Activated CD8-positive, alpha-beta memory T cell treated with anti-CD3 and anti-CD28 coated beads, Interleukin-2, amount 10 ng/mL, durations not matched to agents 7 days and 5 days (primary cell): ENCODE results near the gene DPEP1. TPM values are rescaled to one million over a fixed set of nuclear protein-coding genes. Genes with fewer than 3 reads are reported as not detected.

ENCODE experiments used
- ATAC-seq: fragments of 150-1000 bp; cut with Tn5 transposase; one replicate; pipeline ENCODE4 v1.10.0; 2021; ENCODE audit warnings: moderate library complexity
- CTCF ChIA-PET: fragments of 350-600 bp; sonication (Branson Sonifier 250); formaldehyde crosslinking; loops from one replicate; lab custom pipeline; 2021; ENCODE audit warnings: antibody characterized with exemption; lab: Charles Lee
- DNase-seq: peaks from one replicate; pipeline ENCODE4 v3.0.0-alpha.2; 2020
- H3K27ac Mint-ChIP-seq: one replicate; pipeline ENCODE4 v1.8.0; 2021; ENCODE audit warnings: mild to moderate bottlenecking, mixed read lengths
- H3K27me3 Mint-ChIP-seq: one replicate; pipeline ENCODE4 v1.8.0; 2021; ENCODE audit warnings: mixed read lengths
- H3K36me3 Mint-ChIP-seq: one replicate; pipeline ENCODE4 v1.8.0; 2021; ENCODE audit warnings: mild to moderate bottlenecking, mixed read lengths
- H3K4me1 Mint-ChIP-seq: one replicate; pipeline ENCODE4 v1.8.0; 2021; ENCODE audit warnings: mixed read lengths
- H3K4me3 Mint-ChIP-seq: one replicate; pipeline ENCODE4 v1.8.0; 2021; ENCODE audit warnings: mild to moderate bottlenecking, moderate library complexity, mixed read lengths
- H3K9me3 Mint-ChIP-seq: one replicate; pipeline ENCODE4 v1.8.0; 2022; ENCODE audit warnings: low read depth, mixed read lengths
- total RNA-seq, 2 experiments: library from RNA; stranded (reverse); gene quantifications; one replicate each; pipeline ENCODE4 v1.2.3, GENCODE V29; 2021

Gene DPEP1
- total RNA-seq, 2 experiments from 2014 or later, result not detected

DNA sequence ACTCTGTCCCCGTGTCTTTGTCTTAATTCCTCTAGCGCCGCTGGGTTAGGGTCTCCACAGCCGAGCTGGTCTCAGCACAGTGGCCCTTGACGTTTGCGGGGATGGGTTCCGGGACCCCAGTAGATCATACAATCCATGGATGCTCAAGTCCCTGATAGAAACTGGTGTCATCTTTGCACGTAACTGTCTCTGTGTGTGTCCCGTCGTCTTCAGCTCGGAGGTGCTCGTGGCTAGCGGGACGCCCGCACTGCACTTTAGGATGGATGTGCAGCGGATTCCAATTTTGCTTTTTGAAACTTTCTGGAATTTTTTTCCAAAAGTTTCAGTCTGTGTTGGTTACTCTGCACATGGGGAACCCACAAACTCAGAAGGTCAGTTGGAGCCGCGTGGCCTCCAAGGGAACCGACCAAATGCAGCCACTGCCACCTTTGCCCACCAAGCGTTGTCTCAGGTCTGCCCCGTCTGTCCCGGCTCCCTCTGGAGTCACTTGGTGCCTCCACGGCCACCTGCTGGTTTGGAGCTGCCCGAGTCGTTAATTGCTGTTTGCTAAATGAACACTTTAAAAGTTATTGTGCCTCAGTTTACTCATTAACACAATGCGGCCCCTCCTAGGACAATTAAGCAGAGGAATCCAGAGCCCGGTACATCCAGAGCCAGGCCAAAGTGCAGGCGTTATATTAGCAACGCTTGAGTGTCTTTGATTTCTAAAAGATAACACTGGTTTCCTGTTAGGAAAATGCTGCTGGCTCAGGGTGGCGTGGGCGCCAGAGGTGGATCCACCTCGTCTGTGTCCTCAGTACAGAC, 5.3 kb upstream of the DPEP1 start:
- CTCF ChIA-PET, result interaction anchor here (0.6 kb wide), 1 partner anchor 1827 kb away, joined by 3 read pairs; no protein-coding TSS in a partner anchor
- no peaks in the 10 kb centered on the region for H3K9me3 Mint-ChIP-seq
- peaks cover 3% of the 10 kb centered on the region for H3K27me3 Mint-ChIP-seq
- H3K36me3 Mint-ChIP-seq, result no peaks in the 10 kb centered on the region
- no peak for ATAC-seq
- H3K4me3 Mint-ChIP-seq, result no peak overlapping the region
- peaks cover under 1% of the 10 kb centered on the region for H3K4me1 Mint-ChIP-seq
- no peak overlapping the region for H3K27ac Mint-ChIP-seq
- no peak for DNase-seq

DNA sequence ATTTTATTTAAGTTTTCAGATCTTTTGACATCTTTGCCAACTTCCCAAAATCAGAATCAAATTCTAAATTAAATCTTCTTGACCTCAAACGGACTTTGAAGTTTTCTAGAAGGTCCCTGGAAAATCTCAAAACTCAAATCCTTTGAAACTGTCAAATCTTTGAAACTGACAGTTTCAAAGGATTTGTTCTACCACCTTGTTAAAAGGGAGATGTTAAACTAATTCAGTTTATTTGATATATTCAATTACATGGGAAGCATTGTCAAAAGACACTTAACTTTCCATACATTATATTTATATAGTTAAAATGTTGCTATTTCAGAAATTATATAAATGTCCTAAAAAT, 3.4 kb upstream of the DPEP1 start:
- CTCF ChIA-PET, result no interaction called here
- peaks cover 3% of the 10 kb centered on the region for H3K27me3 Mint-ChIP-seq
- no peak overlapping the region for H3K4me3 Mint-ChIP-seq
- ATAC-seq, result no peak
- no peak for DNase-seq
- no peak overlapping the region for H3K27ac Mint-ChIP-seq
- H3K36me3 Mint-ChIP-seq, result no peaks in the 10 kb centered on the region
- H3K4me1 Mint-ChIP-seq, result no peaks in the 10 kb centered on the region
- H3K9me3 Mint-ChIP-seq, result no peaks in the 10 kb centered on the region

DNA sequence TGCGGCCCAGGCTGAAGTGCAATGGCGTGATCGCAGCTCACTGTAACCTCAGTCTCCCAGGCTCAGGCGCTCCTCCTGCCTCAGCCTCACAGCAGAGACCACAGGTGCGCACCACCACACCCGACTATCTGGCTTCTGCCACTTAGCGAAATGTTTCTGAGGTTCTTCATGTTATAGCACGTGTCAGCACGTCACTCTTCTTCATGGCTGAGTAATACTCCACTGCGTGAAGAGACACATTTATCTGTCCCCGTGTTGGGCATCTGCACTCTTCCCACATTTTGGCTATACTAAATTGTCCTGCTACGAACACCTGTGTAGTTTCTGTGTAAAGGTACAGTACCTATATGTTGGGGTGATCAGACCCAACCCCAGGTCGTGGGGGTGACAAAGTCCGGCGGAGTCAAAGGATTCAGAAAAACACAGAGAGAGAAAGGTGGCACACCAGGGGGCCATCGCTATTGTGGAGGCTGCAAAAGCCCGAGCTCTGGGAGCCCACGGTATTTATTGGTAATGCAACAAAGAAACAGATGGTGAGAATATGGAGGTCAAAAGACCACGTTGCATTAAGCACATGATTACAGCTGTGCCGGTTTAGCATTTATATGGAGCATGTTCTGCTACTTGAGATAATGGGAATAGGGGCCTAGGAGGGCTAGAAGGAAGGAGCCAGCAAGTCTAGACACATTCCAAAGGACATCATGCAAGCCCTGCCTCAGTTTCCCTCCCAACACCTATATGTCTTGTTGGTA, 851 bp upstream of the DPEP1 start:
- CTCF ChIA-PET, result no interaction called here
- H3K9me3 Mint-ChIP-seq, result peaks cover 7% of the 10 kb centered on the region
- H3K4me3 Mint-ChIP-seq, result no peak overlapping the region
- no peak for ATAC-seq
- H3K36me3 Mint-ChIP-seq, result peaks cover 5% of the 10 kb centered on the region
- peaks cover 9% of the 10 kb centered on the region for H3K4me1 Mint-ChIP-seq
- peaks cover 3% of the 10 kb centered on the region for H3K27me3 Mint-ChIP-seq
- DNase-seq, result no peak
- no peak overlapping the region for H3K27ac Mint-ChIP-seq

DNA sequence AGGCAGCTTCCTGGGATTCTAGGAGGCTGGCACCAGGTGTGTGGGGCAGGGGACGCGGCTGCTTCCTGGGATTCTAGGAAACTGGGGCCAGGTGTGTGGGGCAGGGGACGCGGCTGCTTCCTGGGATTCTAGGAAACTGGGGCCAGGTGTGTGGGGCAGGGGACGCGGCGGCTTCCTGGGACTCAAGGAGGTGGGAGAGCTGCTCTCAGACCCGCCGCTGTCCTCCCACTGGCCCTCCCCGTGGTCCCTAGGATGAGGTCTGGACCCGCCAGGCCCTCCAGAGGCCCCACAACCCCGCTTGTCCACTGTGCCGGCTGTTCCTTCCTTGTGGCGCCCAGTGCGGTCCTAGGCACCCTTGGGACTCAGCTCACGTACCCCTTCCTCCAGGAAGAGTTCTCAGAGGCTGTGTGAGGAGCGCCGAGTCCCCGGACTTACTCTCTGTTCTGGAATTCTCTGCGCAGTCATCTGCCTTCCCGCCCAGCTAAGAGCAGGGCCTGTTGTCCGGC, 565 bp downstream of the DPEP1 start:
- H3K4me1 Mint-ChIP-seq, result peaks cover 9% of the 10 kb centered on the region
- no peak overlapping the region for H3K27ac Mint-ChIP-seq
- DNase-seq, result no peak
- CTCF ChIA-PET, result no interaction called here
- H3K36me3 Mint-ChIP-seq, result peaks cover 5% of the 10 kb centered on the region
- peaks cover 3% of the 10 kb centered on the region for H3K27me3 Mint-ChIP-seq
- no peak for ATAC-seq
- no peak overlapping the region for H3K4me3 Mint-ChIP-seq
- peaks cover 7% of the 10 kb centered on the region for H3K9me3 Mint-ChIP-seq

DNA sequence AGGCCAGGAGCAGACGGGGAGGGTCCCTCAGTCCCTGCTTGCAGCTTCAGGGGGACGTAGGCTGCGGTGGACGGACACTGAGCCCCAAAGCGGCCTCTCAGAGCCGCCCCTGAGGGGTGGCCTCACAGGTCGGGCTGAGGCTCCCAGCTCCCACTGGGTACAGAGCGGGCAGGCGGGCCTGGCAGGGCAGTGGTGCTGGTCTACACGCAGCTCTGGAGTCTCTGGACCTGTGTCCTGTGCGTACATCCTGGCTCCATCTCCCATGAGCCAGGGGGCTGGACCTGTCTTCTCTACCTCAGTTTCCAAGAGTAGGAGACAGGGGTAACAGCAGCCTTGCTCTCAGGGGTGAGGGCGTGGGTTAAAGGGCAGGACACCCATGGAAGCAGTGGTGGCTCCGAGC, 1.7 kb downstream of the DPEP1 start:
- ATAC-seq (no peak), DNase-seq (no peak)
- Mint-ChIP-seq H3K27ac (no peak overlapping the region), H3K27me3 (peaks cover 3% of the 10 kb centered on the region), H3K36me3 (peaks cover 5% of the 10 kb centered on the region), H3K4me1 (peaks cover 9% of the 10 kb centered on the region), H3K4me3 (no peak overlapping the region), H3K9me3 (peaks cover 7% of the 10 kb centered on the region)
- CTCF ChIA-PET, result no interaction called here

DNA sequence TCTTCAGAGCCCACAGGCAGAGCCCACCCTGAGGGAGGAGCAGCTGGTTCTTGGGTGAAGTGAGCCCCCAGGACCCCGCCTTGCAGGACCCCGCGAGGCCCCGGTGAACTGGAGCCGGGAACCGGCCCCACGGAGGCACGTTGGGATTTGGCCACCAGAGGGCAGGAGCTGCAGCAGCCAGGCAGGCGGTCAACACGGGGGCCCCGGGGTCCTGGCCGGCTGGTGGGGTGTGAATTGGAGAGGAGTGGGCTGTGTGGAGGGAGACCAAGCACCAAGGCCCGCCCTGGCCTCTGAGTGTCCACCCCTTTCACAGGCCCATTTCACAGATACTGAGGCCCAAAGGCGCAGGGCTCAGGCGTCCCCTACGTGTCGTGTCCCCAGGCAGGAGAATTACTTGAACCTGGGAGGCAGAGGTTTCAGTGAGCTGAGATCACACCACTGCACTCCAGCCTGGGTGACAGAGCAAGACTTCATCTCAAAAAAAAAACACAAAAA, 2.2 kb downstream of the DPEP1 start:
- CTCF ChIA-PET, result no interaction called here
- peaks cover 7% of the 10 kb centered on the region for H3K9me3 Mint-ChIP-seq
- ATAC-seq (no peak), DNase-seq (no peak)
- H3K27ac Mint-ChIP-seq, result no peak overlapping the region
- peaks cover 5% of the 10 kb centered on the region for H3K36me3 Mint-ChIP-seq
- H3K4me1 Mint-ChIP-seq, result peaks cover 9% of the 10 kb centered on the region
- H3K4me3 Mint-ChIP-seq, result no peak overlapping the region
- H3K27me3 Mint-ChIP-seq, result no peaks in the 10 kb centered on the region

DNA sequence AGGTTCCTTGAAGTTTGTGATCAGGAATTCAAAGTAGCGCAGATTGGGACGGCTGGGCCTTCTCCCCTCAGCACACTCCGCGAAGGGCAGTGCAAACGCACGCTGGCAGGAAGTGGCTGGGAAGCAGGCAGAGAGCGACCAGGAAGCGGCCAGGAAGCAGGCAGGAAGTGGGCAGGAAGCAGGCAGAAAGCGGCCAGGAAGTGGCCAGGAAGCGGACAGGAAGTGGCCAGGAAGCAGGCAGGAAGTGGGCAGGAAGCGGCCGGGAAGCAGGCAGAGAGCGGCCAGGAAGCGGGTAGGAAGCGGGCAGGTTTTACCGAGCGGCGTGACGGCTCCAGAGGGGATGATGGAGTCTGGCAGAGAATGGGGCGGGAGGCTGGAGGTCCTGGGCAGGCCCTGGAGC, 3.2 kb downstream of the DPEP1 start:
- CTCF ChIA-PET, result interaction anchor here (0.7 kb wide), 1 partner anchor 449 kb away, joined by 3 read pairs; no protein-coding TSS in a partner anchor
- H3K36me3 Mint-ChIP-seq, result peaks cover 5% of the 10 kb centered on the region

DNA sequence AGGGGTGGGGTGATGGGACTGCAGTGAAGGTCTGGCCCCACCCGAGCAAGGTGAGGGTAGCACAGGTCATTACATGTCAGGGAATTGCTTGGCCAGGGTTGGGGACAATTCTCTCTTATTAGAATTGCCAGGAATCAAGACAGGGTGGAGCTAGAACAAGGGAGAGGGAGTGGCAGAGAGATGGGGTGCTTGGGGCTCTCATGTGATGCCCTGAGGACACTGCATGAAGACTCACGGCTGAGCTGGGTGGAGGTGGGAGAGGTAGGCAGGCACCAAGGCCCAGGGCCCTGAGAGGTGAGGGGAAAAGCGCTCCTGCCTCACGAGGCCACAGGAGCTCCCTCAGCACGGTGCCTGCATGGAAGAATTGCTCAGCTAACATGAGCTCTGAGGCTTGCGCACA, 3.6 kb downstream of the DPEP1 start:
- Mint-ChIP-seq H3K36me3 (peaks cover 5% of the 10 kb centered on the region), H3K27me3 (peaks cover 3% of the 10 kb centered on the region), H3K9me3 (peaks cover 7% of the 10 kb centered on the region), H3K27ac (peak overlapping the region; percentile 91), H3K4me3 (no peak overlapping the region), H3K4me1 (peaks cover 9% of the 10 kb centered on the region)
- ATAC-seq (no peak), DNase-seq (no peak)
- CTCF ChIA-PET, result interaction anchor here (0.7 kb wide), 1 partner anchor 448 kb away, joined by 3 read pairs; no protein-coding TSS in a partner anchor

More for the DNA sequence above, 3.2 kb downstream of the DPEP1 start:
- H3K9me3 Mint-ChIP-seq, result peaks cover 7% of the 10 kb centered on the region
- H3K27ac Mint-ChIP-seq, result peak overlapping the region; percentile 91
- no peak for DNase-seq
- H3K27me3 Mint-ChIP-seq, result no peaks in the 10 kb centered on the region
- peaks cover 9% of the 10 kb centered on the region for H3K4me1 Mint-ChIP-seq
- peak; percentile 16 for ATAC-seq
- H3K4me3 Mint-ChIP-seq, result peak overlapping the region; percentile 26

DNA sequence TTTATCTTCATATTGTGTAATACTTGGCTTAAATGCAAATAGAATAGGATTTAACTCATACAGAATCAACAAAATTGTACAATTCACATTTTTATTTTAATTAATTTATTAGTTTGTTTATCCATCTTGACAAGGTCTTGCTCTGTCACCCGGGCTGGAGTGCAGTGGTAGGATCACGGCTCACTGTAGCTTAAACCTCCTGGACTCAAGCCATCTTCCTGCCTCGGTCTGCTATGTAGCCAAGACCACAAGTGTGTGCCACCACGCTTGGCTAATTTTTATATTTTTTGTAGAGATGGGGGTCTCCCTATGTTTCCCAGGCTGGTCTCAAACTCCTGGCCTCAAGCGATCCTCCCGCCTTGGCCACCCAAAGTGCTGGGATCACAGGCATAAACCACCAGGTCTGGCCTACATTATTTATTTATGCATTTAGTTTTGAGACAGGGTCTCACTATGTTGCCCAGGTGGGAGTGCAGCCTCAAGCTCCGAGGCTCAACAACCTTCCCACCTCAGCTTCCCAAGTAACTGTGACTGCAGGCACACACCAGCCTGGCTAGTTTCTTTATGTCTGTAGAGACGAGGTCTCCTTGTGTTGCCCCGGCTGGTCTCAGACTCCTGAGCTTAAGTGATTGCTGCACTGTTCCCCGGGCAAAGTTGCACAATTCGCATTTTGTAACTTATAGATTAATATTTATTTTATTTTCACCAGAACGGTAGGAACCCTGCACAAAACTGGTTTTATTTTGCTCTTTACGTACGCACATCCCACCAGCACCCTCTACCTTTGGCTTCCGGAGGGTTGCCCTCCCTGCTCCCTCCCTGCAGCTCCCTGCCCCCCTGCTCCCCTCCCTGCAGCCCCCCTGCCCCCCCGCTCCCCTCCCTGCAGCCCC, 4.9 kb downstream of the DPEP1 start:
- peaks cover 7% of the 10 kb centered on the region for H3K9me3 Mint-ChIP-seq
- H3K36me3 Mint-ChIP-seq, result peaks cover 5% of the 10 kb centered on the region
- CTCF ChIA-PET, result no interaction called here
- ATAC-seq (no peak), DNase-seq (no peak)
- H3K27ac Mint-ChIP-seq, result no peak overlapping the region
- peaks cover 9% of the 10 kb centered on the region for H3K4me1 Mint-ChIP-seq
- peaks cover 10% of the 10 kb centered on the region for H3K27me3 Mint-ChIP-seq
- H3K4me3 Mint-ChIP-seq, result no peak overlapping the region

DNA sequence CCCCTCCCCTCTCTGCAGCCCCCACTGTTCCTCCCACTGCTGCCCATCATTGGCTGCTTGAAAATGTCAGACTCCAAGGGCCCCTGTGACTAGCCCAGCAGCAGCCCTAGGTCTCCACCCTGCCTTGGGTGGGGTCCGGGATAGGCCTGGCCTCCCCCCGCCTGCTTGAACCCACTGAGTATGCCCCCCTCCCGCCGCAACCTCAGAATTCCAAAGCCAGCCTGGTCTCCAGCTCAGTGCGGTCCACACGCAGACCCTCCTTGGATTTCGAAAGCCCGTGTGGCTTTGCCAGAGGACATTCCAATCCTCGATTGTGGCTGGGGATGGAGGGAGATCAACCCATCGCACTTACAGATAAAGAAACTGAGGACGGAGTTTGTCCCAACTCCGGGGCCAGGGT, 6.4 kb downstream of the DPEP1 start:
- DNase-seq (no peak), ATAC-seq (no peak)
- peaks cover 19% of the 10 kb centered on the region for H3K27me3 Mint-ChIP-seq
- H3K4me1 Mint-ChIP-seq, result peaks cover 9% of the 10 kb centered on the region
- H3K36me3 Mint-ChIP-seq, result peaks cover 5% of the 10 kb centered on the region
- no peak overlapping the region for H3K27ac Mint-ChIP-seq
- CTCF ChIA-PET, result no interaction called here
- H3K4me3 Mint-ChIP-seq, result no peak overlapping the region
- H3K9me3 Mint-ChIP-seq, result peaks cover 7% of the 10 kb centered on the region

DNA sequence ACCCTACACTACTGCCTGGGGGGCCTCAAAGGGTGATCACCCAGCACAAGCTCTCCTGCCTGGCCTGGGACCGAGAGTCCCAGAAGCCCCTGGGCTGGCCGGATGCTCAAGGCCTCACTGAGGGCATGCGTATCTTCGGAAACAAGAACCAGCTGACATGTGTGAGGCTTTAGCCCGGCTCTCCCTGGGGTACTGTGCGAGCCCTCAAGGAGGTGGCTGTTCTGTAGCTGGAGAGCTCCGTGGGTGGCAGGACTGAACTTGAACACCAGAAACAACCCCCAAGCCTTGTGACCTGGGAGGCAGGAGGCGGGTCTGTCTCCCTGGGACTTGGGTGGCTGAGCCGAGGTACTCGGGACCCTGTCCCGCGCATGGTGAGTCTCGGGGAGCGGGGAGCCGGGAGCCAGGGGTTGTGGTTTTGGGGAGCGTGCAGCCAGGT, 7.0 kb downstream of the DPEP1 start:
- peaks cover 9% of the 10 kb centered on the region for H3K4me1 Mint-ChIP-seq
- H3K9me3 Mint-ChIP-seq, result peaks cover 7% of the 10 kb centered on the region
- H3K4me3 Mint-ChIP-seq, result no peak overlapping the region
- H3K27me3 Mint-ChIP-seq, result peaks cover 23% of the 10 kb centered on the region
- no peak overlapping the region for H3K27ac Mint-ChIP-seq
- DNase-seq (no peak), ATAC-seq (no peak)
- peaks cover 5% of the 10 kb centered on the region for H3K36me3 Mint-ChIP-seq
- CTCF ChIA-PET, result no interaction called here

DNA sequence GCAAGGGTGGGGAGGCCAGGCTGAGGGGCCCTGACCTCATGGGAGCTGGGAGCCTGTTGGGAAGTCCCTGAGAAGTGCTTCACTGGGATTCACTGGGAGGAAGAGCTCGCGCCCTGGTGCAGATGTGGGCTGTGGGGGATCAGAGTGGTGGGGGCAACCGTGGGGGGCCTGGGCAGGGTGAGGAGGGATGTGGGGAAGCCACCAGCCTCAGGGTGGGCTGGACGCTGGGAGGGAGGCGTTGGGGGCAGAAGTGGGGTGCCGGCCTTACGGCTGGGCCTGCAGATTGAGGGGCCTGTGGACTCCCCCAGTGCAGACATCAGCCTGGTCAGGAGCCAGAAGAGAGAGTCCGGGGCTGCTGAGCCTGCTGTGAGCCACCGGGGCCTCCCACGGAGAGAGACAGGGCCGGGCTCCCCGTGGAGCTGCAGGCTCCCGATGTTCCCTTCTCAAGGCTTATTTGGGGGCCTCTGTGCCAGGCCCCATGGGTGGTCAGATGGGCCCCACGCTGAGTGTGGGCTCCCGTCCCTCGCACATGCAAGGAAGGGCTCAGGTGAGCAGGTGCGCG, 7.8 kb downstream of the DPEP1 start:
- Mint-ChIP-seq H3K27me3 (peaks cover 23% of the 10 kb centered on the region), H3K4me3 (no peak overlapping the region), H3K4me1 (peaks cover 9% of the 10 kb centered on the region), H3K36me3 (peaks cover 5% of the 10 kb centered on the region), H3K27ac (no peak overlapping the region), H3K9me3 (peaks cover 7% of the 10 kb centered on the region)
- CTCF ChIA-PET, result no interaction called here
- DNase-seq, result no peak
- ATAC-seq, result no peak
